NCI-H2081 treated with DMSO at 0.1 percent for 48 hours (cell line): ENCODE results near the gene PROC.
"Not testable (repeated sequence)": the region's sequence is repeated elsewhere in the genome, so short reads cannot be mapped to it uniquely, and the experiment has no call there.

Experiments used
- DNase-seq: peaks from one replicate; lab custom pipeline; 2025; lab: John Stamatoyannopoulos, UW

PROC gene

GRCh38 chr2:127427376-127428056 lies 9.3 kb downstream of the PROC start:
- no peak for DNase-seq

- DNase-seq = no peak
These were observed 10.0 kb downstream of the PROC start for GRCh38 chr2:127428057-127428814.

- no peak for DNase-seq
These were observed 10.5 kb downstream of the PROC start for GRCh38 chr2:127428815-127429109.

- no peak for DNase-seq
These were observed 11.1 kb downstream of the PROC start for GRCh38 chr2:127429291-127429690.

GRCh38 chr2:127429844-127430425 lies 11.7 kb downstream of the PROC start:
- DNase-seq = no peak

GRCh38 chr2:127431408-127432023 lies 13.3 kb downstream of the PROC start:
- DNase-seq = no peak

GRCh38 chr2:127434515-127434914 lies 16.3 kb downstream of the PROC start:
- no peak for DNase-seq

- no peak for DNase-seq
These were observed 18.8 kb downstream of the PROC start for GRCh38 chr2:127437056-127437455.

- no peak for DNase-seq
These were observed 19.8 kb downstream of the PROC start for GRCh38 chr2:127437781-127438726.

- no peak for DNase-seq
These were observed 21.1 kb downstream of the PROC start for GRCh38 chr2:127439343-127439742.

GRCh38 chr2:127448526-127448925 lies 30.3 kb downstream of the PROC start:
- no peak for DNase-seq

GRCh38 chr2:127449414-127449813 lies 31.2 kb downstream of the PROC start:
- DNase-seq = no peak

- DNase-seq = no peak
These were observed 31.7 kb downstream of the PROC start for GRCh38 chr2:127449898-127450297.

GRCh38 chr2:127451981-127452380 lies 33.8 kb downstream of the PROC start:
- DNase-seq = no peak

- DNase-seq = not testable (repeated sequence)
These were observed 34.2 kb downstream of the PROC start for GRCh38 chr2:127452423-127452822.

GRCh38 chr2:127453013-127453391 lies 34.8 kb downstream of the PROC start:
- no peak for DNase-seq

- DNase-seq = no peak
These were observed 35.4 kb downstream of the PROC start for GRCh38 chr2:127453392-127454171.

GRCh38 chr2:127454595-127455565 lies 36.7 kb downstream of the PROC start:
- no peak for DNase-seq

- no peak for DNase-seq
These were observed 37.6 kb downstream of the PROC start for GRCh38 chr2:127455566-127456493.
